HuH-7.5 (cell line): ENCODE results near the gene TXNRD2.
"Not testable (repeated sequence)": the region's sequence is repeated elsewhere in the genome, so short reads cannot be mapped to it uniquely, and the experiment has no call there.

ENCODE experiments used
- DNase-seq: peaks from one replicate; pipeline ENCODE4 v3.0.0; 2011; ENCODE audit warnings: low spot score

Gene TXNRD2

GRCh38 chr22:19844377-19845053, 97.1 kb downstream of the TXNRD2 start:
- no peak for DNase-seq

GRCh38 chr22:19843857-19844376, 97.7 kb downstream of the TXNRD2 start:
- no peak for DNase-seq

- no peak for DNase-seq
Measured at GRCh38 chr22:19843107-19843856, 98.3 kb downstream of the TXNRD2 start.

- no peak for DNase-seq
Measured at GRCh38 chr22:19842393-19843106, 99.1 kb downstream of the TXNRD2 start.

GRCh38 chr22:19841641-19842392, 99.8 kb downstream of the TXNRD2 start:
- no peak for DNase-seq

- DNase-seq = no peak
Measured at GRCh38 chr22:19840955-19841640, 100.5 kb downstream of the TXNRD2 start.

- DNase-seq = no peak
Measured at GRCh38 chr22:19840059-19840458, 101.6 kb downstream of the TXNRD2 start.

GRCh38 chr22:19837915-19838314, 103.7 kb downstream of the TXNRD2 start:
- no peak for DNase-seq

GRCh38 chr22:19836512-19836911, 105.1 kb downstream of the TXNRD2 start:
- DNase-seq = no peak

GRCh38 chr22:19834599-19834998, 107.0 kb downstream of the TXNRD2 start:
- no peak for DNase-seq

GRCh38 chr22:19833327-19833726, 108.3 kb downstream of the TXNRD2 start:
- DNase-seq = not testable (repeated sequence)

- DNase-seq = no peak
Measured at GRCh38 chr22:19832476-19833108, 109.0 kb downstream of the TXNRD2 start.

- not testable (repeated sequence) for DNase-seq
Measured at GRCh38 chr22:19831979-19832378, 109.6 kb downstream of the TXNRD2 start.

GRCh38 chr22:19831016-19831415, 110.6 kb downstream of the TXNRD2 start:
- DNase-seq = no peak

GRCh38 chr22:19828035-19828401, 113.6 kb downstream of the TXNRD2 start:
- no peak for DNase-seq

GRCh38 chr22:19827341-19828034, 114.1 kb downstream of the TXNRD2 start:
- no peak for DNase-seq

- DNase-seq = no peak
Measured at GRCh38 chr22:19826619-19826950, 115.0 kb downstream of the TXNRD2 start.

GRCh38 chr22:19825904-19826618, 115.6 kb downstream of the TXNRD2 start:
- DNase-seq = no peak
